Mucosa of gallbladder (tissue), 1 donor: Measurements from ENCODE around the gene FAM241B. TPM values are rescaled to one million over a fixed set of nuclear protein-coding genes. Genes with fewer than 3 reads are reported as not detected.

Experiments used
- DNase-seq: peaks from one replicate; pipeline ENCODE4 v3.0.0-alpha.2; 2020; ENCODE audit warnings: low spot score
- total RNA-seq: library from RNA; stranded (reverse); gene quantifications from one replicate; pipeline ENCODE4 v1.2.1, GENCODE V29; 2021
- donor health status: DM: no; HTN: no; CAD: no.

FAM241B gene
- total RNA-seq, 1 donor from 2014 or later: 4.0 TPM

- no peak for DNase-seq
These were observed 36.7 kb downstream of the FAM241B start for GRCh38 chr10:69666756-69667155.

DNA sequence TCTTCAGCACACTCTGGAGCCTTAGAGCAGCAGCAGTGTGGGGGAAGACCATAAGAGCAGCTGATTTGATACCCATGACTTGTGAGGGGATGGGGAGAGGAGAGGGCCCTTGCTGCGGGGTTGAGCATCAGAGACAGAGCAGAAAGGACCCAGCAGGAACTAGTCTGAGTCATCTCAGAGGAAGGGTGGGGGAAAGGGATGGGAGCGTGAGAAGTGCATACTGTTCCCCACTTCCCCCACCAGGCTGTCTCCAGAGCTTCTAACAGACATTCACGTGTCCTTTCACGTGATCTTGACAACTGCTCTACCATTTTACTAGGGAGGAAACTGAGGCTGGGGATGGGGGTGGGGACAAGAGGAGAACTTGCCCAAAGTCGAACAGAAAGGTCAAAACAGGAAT, 38.7 kb downstream of the FAM241B start:
- DNase-seq: no peak

GRCh38 chr10:69669409-69669808, 39.4 kb downstream of the FAM241B start:
- DNase-seq: no peak

GRCh38 chr10:69673521-69673920, 43.5 kb downstream of the FAM241B start:
- DNase-seq: no peak

DNA sequence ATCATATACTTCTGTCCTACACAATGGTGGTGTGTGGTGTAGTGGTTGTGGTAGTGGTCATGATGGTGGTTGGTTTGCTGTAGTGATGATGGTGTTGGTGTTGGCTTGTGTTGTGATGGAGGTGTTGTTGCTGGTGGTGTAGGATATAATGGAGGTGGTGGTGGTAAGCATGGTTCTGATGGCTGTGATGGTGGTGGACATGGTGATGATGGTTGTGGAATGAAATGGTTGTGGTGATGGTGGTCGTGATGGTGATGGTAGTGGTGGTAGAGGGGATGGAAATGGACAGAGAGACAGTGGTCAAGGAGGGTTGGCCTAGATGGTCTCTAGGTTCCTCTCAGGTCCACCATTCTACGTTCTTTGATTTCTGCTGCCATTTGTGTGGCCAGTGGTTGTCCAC, 44.7 kb downstream of the FAM241B start:
- DNase-seq: no peak

DNA sequence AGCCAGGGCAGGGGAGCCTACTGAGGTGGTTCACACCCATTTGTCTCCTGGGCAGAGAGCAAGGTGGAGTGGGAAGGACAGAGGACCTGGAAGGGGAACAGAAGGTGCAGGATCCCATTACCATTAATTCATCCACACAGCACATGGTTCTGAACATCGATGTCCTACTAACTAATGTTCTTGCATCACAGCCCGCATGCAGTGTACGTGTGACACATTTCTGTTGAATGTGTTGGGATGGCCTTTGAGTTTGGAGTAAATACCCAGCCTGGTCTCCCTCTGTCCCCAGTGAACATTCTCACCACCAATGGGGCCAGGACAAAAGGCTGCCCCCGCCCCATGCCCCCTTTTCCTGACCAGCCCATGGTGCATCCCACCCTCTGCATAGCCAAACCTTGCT, 46.3 kb downstream of the FAM241B start:
- no peak for DNase-seq

- DNase-seq: no peak
These were observed 48.1 kb downstream of the FAM241B start for GRCh38 chr10:69677985-69678654.

DNA sequence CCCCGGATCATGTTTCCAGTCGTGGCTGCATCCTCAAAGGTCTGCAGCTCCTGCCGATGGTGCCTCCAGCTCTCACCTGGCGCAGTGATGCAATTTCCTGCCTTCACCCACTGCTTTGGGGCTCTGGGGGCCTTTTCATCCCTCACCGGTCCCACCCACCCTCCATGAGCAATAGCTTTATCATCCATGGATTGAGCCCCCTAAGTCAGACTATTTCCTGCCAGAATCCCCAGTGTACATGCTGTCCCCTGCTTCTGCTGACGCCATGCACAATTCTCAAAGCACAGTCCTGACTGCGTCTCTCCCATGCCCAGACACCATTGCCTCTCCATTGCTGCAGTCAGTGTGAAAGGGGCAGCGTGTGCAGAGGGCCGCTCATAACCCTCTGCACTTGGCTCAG, 49.7 kb downstream of the FAM241B start:
- no peak for DNase-seq

DNA sequence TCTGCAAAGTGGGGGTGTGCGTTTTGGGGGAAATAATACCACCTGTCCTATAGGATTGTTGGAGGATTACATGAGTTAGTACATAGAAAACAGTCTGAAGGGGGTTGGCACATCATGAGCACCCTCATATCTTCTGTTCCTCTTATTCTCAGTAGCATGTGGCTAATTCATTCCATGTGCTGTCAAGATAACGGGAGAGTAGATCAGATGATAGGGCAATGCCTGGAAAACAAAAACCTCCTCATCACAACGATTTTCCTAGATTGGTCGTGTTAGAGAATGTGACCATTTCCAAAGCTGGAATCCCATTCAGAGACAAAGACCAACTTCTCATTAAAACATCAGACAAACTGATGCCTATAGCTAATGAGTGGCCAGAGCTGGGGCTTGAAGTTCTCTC, 50.6 kb downstream of the FAM241B start:
- DNase-seq: no peak

DNA sequence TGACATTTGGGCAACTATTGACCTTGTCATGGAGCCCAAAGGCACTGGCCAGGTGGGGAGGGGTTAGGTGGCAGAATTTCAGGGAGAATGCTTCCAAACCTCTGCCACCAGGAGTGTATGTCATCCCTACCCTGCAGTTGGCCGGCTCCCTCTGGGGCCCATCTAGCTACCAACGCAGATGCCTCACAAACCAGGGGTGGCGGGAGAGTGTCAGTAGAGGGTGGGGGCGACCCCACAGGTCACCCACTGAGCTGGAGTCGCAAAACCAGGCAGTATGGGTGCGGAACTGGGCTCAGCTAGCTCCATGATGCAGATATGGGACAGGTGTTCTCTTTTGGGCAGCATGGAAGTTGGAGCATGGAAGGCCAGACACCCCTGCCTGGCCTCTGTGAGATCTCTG, 51.4 kb downstream of the FAM241B start:
- no peak for DNase-seq

DNA sequence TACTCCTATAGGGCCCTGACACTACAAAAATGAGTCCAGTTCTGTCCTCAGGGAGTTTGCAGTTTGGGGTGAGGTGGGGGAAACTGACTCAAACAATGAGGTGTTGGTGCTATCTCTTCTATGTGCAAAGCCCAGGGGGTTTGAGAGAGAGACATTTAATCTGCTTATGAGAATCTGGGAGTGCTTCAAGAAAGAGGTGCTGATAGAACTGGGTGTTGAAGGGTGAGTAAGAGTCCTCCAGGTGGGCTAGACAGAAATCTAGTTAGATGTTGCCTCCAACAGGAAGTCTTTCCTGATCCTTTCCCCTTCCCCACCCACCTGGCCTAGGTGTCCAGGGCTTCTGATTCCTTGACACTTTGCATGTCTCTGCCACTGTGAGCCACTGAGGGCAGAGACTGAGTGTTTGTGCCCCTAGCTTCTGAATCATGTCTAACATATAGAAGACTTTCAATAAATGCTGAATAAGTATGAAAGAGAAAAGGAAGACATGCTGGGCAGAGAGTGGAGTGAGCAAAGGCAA, 53.0 kb downstream of the FAM241B start:
- DNase-seq: no peak

Other genes with a start within 250 kb of the FAM241B start
- gene TACR2, start 213.3 kb upstream of the FAM241B start, total RNA-seq: 1.6 TPM
- gene TSPAN15, start 178.8 kb upstream of the FAM241B start, total RNA-seq: 108 TPM
- gene NEUROG3, start 56.8 kb upstream of the FAM241B start, total RNA-seq: not detected
- gene COL13A1, start 171.7 kb downstream of the FAM241B start, total RNA-seq: 2.5 TPM